Stimulated activated CD8-positive, alpha-beta memory T cell treated with anti-CD3 and anti-CD28 coated beads, Interleukin-15, amount 100 ng/mL, for 24 hours (primary cell): Measurements from ENCODE around the gene COL26A1.
"Not testable (repeated sequence)": the region's sequence is repeated elsewhere in the genome, so short reads cannot be mapped to it uniquely, and the experiment has no call there.

ENCODE experiments used
- DNase-seq: peaks from one replicate; pipeline ENCODE4 v3.0.0-alpha.2; 2020; ENCODE audit warnings: low read depth

The COL26A1 gene

GRCh38 chr7:101362334-101363195, at the start of gene COL26A1:
Gene COL26A1, plus strand, starts transcription at chr7:101362875. Its CDS starts 158 bp downstream, at chr7:101363033.
- DNase-seq = no peak

GRCh38 chr7:101315336-101315735, 47.3 kb upstream of the COL26A1 start:
- no peak for DNase-seq

GRCh38 chr7:101319401-101319800, 43.3 kb upstream of the COL26A1 start:
- DNase-seq = no peak

GRCh38 chr7:101321491-101322401, 40.9 kb upstream of the COL26A1 start, which contains the start of gene IFT22:
Gene IFT22, minus strand, starts transcription at chr7:101321812. Its CDS starts 103 bp downstream, at chr7:101321709.
- peak; percentile 63 for DNase-seq

- DNase-seq = no peak
Measured at GRCh38 chr7:101328159-101328558, 34.5 kb upstream of the COL26A1 start.

- no peak for DNase-seq
Measured at GRCh38 chr7:101330011-101330484, 32.6 kb upstream of the COL26A1 start.

GRCh38 chr7:101332026-101332425, 30.6 kb upstream of the COL26A1 start:
- no peak for DNase-seq

GRCh38 chr7:101333912-101334311, 28.8 kb upstream of the COL26A1 start:
- DNase-seq = no peak

- DNase-seq = no peak
Measured at GRCh38 chr7:101340379-101340778, 22.3 kb upstream of the COL26A1 start.

GRCh38 chr7:101342892-101343291, 19.8 kb upstream of the COL26A1 start:
- DNase-seq = no peak

- no peak for DNase-seq
Measured at GRCh38 chr7:101347477-101347876, 15.2 kb upstream of the COL26A1 start.

GRCh38 chr7:101348456-101349067, 14.1 kb upstream of the COL26A1 start:
- DNase-seq = not testable (repeated sequence)

- not testable (repeated sequence) for DNase-seq
Measured at GRCh38 chr7:101349300-101349699, 13.4 kb upstream of the COL26A1 start.

GRCh38 chr7:101352920-101353308, 9.8 kb upstream of the COL26A1 start:
- DNase-seq = no peak

GRCh38 chr7:101357433-101357832, 5.2 kb upstream of the COL26A1 start:
- DNase-seq = no peak

- no peak for DNase-seq
Measured at GRCh38 chr7:101363196-101363733, 590 bp downstream of the COL26A1 start.

- DNase-seq = peak; percentile 53
Measured at GRCh38 chr7:101363734-101364374, 1.2 kb downstream of the COL26A1 start.

GRCh38 chr7:101365956-101366355, 3.3 kb downstream of the COL26A1 start:
- DNase-seq = no peak

GRCh38 chr7:101367676-101368075, 5.0 kb downstream of the COL26A1 start:
- no peak for DNase-seq

GRCh38 chr7:101368422-101369165, 5.9 kb downstream of the COL26A1 start:
- no peak for DNase-seq

GRCh38 chr7:101370836-101371235, 8.2 kb downstream of the COL26A1 start:
- DNase-seq = no peak
